D341Med (cell line): ENCODE measurements around the gene TCF12.

ENCODE experiments used
- DNase-seq: peaks from one replicate; pipeline ENCODE4 v3.0.0; 2012; ENCODE audit warnings: low spot score

TCF12 gene

DNA sequence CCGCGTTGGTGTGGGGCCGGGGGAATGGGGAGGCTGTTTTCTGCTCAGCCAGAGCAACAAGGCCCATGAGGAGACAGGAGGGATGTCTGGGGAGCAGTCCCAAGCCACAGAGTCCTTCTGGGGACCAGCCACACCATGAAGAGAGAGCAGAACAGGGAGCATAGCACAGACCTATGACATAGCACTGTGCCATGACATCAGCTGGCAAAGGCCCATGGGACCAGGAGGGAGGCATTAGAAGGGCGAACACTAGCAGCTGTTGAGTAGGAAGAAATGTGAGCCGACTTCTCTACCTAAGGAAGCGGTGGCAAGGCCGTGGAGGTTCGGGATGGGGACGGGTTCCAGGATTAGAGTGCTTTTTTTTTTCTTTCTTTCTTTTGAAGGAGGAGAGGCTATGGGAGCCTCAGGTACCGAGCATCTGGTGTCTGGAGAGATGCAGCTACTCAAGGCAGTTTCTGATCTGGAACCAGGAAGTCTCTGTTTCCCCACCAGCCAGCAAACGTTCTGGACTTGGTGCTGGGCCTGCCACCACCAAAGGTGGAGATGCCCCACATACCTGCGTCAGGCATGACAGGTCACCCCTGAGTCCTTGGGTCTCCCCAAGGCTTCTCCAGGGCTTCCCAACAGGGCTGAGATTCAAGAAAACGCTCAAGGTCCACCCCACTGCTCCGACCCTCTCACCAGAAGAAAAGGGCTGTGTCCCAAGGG is 380.6 kb downstream of the TCF12 start:
- no peak for DNase-seq

DNA sequence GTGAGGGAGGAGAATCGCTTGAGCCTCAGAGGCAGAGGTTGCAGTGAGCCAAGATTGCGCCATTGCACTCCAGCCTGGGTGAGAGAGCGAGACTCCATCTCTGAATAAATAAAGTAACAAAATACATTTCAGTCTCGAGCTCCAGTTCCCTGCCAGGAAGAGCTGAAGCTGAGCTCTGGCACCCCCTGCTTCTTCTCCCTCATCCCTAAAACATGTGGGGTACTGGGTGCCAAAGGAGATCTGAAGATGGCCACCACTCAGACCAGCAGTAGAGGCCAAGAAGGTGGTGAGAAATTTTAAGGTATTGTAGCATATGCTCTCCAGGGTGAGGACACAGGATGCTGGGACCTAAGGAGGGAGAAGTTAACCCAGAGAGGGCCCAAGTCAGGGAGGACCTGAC is 382.9 kb downstream of the TCF12 start:
- no peak for DNase-seq

DNA sequence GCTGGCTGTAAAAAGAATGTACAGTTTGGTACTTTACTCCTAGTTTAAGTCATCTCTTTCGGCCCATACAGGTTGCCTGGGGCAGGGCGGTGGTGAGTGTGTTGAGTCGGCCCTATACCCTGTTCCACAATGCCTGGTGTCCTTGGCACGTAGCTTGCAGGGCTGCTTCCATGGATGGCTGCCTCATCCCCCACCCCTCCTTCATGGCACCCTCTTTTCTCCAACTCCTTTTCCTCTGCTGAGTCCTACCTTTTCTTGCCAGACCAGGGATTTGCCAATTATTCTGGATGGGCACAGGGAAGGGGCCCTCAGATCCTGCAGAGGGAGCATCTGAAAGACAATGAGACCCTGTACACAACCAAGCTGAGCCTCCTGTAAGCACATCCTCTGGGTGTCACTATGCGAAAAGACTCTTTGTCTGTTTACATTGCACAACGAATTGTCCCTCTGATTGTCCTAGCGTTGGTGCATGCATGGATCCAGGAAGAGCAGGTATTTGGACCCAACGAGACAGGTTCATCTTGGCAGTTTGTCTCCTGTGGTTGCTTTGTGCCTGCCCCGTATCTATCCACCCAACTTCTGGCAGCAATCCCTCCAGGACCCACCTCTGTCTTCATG is 384.3 kb downstream of the TCF12 start:
- DNase-seq, result no peak

DNA sequence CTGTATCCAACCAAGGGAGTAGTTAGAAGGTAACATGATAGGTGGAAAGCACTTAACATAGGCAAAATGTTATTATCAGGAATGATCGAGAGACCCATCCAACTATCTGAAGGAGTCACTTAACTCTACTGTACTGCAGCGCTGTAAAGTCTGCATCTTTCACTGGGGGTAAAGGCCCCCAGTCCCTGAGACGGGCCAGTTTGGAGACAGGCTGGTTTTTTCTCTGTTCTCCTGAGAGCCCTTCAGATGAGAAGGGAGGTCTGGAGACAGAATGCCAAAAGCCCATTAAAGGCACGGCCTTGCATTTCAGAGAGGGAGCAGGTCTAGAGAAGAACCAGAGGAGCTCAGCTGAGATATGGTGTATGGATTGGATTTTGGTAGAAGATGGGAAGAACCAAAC is 386.6 kb downstream of the TCF12 start:
- DNase-seq, result peak; percentile 9

- peak; percentile 95 for DNase-seq
Observed at GRCh38 chr15:57306161-57306943, 387.9 kb downstream of the TCF12 start.

DNA sequence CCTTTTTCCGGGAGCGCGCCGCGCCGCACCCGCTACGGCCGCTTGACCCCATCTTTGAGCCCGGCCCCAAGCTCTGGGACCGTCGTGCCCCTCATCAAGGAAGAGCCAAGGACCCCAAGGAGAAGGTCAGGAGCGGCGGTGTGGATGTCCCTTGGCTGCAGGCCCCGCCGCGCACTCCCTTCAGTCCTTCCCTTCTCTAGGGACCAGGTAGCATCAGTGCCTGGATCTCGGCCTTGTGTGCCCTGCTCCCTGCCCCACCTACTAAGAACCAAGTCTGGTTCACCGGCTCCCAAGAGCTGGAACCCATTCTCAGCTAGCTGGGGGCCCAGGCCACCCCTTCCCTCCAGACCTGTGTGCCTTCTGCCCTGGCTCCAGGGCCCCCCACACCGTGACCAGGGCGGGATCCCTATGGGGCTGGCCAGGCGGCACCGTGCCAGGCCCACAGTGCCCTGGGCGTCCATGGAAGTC is 388.5 kb downstream of the TCF12 start:
- DNase-seq, result no peak

DNA sequence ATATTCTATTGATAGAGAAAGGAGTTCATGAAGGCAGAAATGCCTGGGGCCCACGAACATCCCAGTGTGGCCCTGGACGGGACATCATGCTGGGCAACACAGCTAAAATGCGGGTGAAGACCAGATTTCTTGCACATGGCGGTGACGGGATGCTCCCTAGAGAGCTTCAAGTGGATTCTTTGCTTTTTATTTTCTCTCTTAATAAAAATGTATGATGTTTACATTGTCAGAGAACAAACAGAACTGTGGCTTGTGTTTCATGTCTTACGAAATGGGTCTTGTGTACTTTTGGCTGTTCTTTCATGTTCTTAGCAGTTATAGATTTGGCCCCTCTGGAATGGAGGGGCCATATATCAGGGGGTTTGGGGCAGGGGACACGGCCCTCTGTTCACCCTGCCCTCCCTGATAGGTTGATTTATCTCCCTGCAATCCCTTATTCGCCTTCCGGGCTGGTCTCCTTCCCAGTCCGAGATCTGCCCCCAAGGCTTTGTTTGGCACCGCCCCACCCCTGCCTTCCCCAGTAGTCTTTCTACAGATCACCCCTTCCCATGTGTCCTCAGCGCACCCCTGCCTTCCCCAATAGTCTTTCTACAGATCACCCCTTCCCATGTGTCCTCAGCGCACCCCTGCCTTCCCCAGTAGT is 389.2 kb downstream of the TCF12 start:
- no peak for DNase-seq

DNA sequence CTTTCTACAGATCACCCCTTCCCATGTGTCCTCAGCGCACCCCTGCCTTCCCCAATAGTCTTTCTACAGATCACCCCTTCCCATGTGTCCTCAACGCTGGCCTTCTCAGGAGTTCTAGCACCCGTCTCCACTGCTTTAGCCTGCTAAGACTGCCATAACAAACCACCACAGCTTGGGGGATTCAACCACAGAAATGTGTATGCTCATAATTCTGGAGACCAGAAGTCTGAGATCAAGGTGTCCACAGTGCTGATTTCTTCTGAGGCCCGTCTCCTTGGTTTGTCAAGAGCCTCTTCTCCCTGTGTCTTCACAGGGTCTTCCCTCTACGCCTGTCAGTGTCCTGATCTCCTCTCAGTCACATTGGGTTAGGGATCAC is 389.7 kb downstream of the TCF12 start:
- no peak for DNase-seq

GRCh38 chr15:57309856-57310760 is 391.7 kb downstream of the TCF12 start:
- no peak for DNase-seq

- DNase-seq, result no peak
Observed at GRCh38 chr15:57310876-57311275, 392.4 kb downstream of the TCF12 start.

- no peak for DNase-seq
Observed at GRCh38 chr15:57312006-57312317, 393.5 kb downstream of the TCF12 start.

- no peak for DNase-seq
Observed at GRCh38 chr15:57312318-57313133, 394.1 kb downstream of the TCF12 start.

DNA sequence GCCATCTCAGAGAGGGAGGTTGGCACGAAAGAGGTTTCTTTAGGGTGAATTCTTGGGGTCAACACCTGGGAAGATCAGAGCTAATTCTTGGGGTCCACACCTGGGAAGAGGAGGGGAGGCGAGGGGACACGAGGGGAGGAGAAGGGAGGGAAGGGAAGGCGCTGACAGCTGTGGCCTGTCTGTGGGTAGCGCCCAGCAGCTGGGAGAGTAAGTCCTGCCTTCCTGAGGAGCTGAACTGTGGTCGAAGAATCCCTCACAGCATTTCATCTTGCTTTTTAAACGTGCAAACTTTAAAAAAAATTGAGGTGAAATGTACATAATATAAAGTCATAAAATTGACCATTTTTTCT is 394.7 kb downstream of the TCF12 start:
- no peak for DNase-seq

- no peak for DNase-seq
Observed at GRCh38 chr15:57314221-57314620, 395.8 kb downstream of the TCF12 start.

GRCh38 chr15:57316451-57316850 is 398.0 kb downstream of the TCF12 start:
- no peak for DNase-seq

DNA sequence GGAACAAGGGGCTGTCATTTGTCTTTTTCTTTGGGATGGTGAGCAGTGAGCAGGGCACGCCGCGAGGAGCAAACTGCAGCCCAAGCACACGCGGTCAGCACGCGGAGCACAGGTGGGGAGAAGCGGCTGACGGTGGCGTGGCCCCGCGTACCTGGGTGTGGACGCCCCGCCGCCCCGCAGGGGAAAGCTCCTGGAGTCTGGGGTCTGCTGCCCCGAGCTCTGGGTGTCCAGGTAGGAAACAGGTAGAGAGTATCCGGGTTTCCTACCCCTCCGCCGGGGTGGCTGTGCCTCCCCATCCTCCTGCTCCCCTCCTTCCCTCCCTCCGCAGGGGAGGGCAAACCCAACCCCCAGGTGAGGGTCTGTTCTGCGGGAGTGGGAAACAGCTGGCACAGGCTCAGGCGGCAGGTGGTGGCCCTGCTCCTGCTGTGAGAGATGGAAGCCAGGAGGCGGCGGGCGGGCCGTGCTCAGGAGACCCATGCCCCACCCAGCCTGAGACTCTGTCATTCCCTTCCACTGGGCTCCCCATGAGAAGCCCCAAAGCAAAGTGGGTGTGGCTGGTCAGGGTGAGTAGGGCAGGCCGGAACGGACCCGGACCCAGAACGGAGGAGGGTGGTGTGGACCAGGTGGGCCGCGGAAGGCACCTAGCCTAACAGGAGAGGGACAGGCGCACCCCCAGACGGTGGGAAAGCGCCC is 400.9 kb downstream of the TCF12 start:
- no peak for DNase-seq

DNA sequence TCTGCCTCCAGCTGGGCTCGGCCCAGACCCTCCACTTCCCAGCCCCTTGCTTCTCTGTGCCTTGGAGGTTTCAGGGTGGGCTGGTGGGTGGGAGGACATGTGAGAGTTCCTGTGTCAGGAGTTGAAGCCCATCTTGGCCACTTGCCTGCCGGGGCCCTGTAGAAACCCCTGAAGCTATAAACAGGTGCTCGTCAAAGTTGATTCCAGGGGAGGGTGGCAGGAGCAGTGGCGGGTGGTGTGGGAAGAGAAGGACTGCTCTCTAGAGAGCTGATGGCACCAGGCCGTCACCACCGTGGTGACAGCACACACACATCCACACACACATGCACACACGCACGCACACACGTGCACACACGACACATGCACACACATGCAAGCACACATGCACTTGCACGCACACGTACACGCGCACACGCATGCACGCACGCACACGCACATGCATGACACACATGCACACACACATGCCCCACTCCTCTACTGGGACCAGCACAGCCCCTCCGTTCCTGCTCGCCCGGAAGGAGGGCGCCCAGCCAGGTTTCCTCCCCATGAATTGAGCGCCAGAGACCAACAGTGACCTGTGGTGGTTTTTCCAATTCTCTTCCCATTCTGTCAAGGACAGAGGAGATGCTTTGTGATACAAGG is 401.6 kb downstream of the TCF12 start:
- no peak for DNase-seq

- no peak for DNase-seq
Observed at GRCh38 chr15:57320631-57321220, 402.3 kb downstream of the TCF12 start.

DNA sequence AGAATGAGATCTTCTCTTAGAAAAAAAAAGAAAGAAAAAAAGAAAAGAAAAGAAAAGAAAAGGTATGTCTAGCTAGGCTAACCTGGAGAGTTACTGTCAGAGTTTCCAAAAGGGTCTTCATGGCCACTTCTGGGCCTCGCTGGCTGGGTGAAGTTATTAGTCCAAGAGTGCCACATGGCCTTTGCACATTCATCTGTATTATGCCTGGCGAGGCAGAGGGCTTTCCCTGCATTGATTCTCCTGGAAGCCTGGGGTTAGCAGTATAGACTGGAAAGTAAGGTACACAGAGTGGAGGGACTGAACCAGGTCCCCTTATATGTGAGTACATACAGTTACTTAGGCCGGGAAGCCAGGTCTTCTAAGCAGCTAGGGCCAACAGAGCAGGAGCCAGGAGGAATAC is 403.0 kb downstream of the TCF12 start:
- DNase-seq, result no peak
